WTC11 (cell line): ENCODE results near the gene THY1.

Source experiments
- CBFB ChIP-seq: sonication (generic); formaldehyde crosslinking; IDR thresholded peaks from 2 replicates; pipeline ENCODE4 v1.8.1; 2022; ENCODE audit warnings: mild to moderate bottlenecking, low read depth, missing genetic modification reagents
- CREB1 ChIP-seq: sonication (generic); formaldehyde crosslinking; IDR thresholded peaks from 2 replicates; pipeline ENCODE4 v1.8.0; 2023; ENCODE audit warnings: mild to moderate bottlenecking, missing genetic modification reagents
- ELF4 ChIP-seq: sonication (generic); formaldehyde crosslinking; IDR thresholded peaks from 2 replicates; pipeline ENCODE4 v1.8.1; 2022; ENCODE audit warnings: low read depth, mild to moderate bottlenecking, moderate library complexity, missing genetic modification reagents
- ETV6 ChIP-seq: sonication (generic); formaldehyde crosslinking; IDR thresholded peaks from 2 replicates; pipeline ENCODE4 v1.8.1; 2022; ENCODE audit warnings: mild to moderate bottlenecking, missing genetic modification reagents
- FOXK1 ChIP-seq: sonication (generic); formaldehyde crosslinking; IDR thresholded peaks from 2 replicates; pipeline ENCODE4 v1.8.0; 2022; ENCODE audit warnings: mild to moderate bottlenecking, moderate library complexity, missing genetic modification reagents
- FOXP1 ChIP-seq: sonication (generic); formaldehyde crosslinking; IDR thresholded peaks from 2 replicates; pipeline ENCODE4 v1.8.0; 2022; ENCODE audit warnings: missing genetic modification reagents, mild to moderate bottlenecking, moderate library complexity, borderline replicate concordance
- GTF2I ChIP-seq: fragments of 250-450 bp; sonication (Bioruptor Pico); conservative IDR thresholded peaks from 2 replicates; pipeline ENCODE4 v1.4.0; 2021; ENCODE audit warnings: mild to moderate bottlenecking
- NFYB ChIP-seq: sonication (generic); formaldehyde crosslinking; conservative IDR thresholded peaks from 2 replicates; pipeline ENCODE4 v1.8.0; 2022; ENCODE audit warnings: low read depth, missing genetic modification reagents
- RELA ChIP-seq: sonication (generic); formaldehyde crosslinking; IDR thresholded peaks from 2 replicates; pipeline ENCODE4 v1.8.1; 2022; ENCODE audit warnings: missing genetic modification reagents, mild to moderate bottlenecking, borderline replicate concordance
- ZNF317 ChIP-seq: sonication (generic); formaldehyde crosslinking; IDR thresholded peaks from 2 replicates; pipeline ENCODE4 v1.8.1; 2023; ENCODE audit warnings: low read depth, mild to moderate bottlenecking, moderate library complexity, missing genetic modification reagents, borderline replicate concordance
- TF ChIP-seq, protein P1 (sequence below): fragments of 200-600 bp; IDR thresholded peaks from 2 replicates; pipeline ENCODE4 v1.8.0; 2022; ENCODE audit warnings: antibody characterized with exemption
- TF ChIP-seq, protein P2 (sequence below): sonication (generic); formaldehyde crosslinking; IDR thresholded peaks from 2 replicates; pipeline ENCODE4 v1.8.0; 2022; ENCODE audit warnings: mild to moderate bottlenecking, missing genetic modification reagents

DNA sequence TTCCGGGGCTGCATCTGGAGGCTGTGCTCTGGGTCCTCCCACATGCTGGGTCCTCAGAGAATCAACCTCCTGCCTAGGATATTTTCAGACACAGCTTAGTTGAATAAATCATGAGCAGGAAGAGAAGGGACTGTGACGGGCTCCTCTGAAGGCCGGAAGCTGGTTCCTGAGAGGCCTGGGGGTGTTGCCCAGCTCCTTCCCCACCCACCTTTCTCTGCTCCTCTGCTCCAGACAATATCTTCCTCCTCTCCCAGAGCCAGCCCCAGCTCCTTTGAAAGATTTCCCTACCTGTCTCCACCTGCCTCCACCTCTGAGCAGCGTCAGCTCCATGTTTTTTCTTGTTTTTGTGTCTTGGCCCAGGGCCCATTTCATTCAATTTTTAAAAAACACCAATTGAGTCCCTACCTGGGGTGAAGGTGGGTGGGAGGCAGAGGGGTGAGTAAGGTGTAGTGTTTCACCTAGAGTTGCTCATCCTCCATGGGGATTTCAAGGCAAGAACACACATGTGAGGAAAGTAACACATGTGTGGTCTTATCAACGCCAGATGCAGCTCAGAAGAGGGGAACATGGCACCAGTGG is 24.8 kb upstream of the THY1 start:
- TF ChIP-seq FOXP1 (CRISPR knock-in tag), result no peak
- TF ChIP-seq NFYB (CRISPR knock-in tag), result no peak
- TF ChIP-seq GTF2I (CRISPR knock-in tag), result no peak
- TF ChIP-seq, protein P1, sequence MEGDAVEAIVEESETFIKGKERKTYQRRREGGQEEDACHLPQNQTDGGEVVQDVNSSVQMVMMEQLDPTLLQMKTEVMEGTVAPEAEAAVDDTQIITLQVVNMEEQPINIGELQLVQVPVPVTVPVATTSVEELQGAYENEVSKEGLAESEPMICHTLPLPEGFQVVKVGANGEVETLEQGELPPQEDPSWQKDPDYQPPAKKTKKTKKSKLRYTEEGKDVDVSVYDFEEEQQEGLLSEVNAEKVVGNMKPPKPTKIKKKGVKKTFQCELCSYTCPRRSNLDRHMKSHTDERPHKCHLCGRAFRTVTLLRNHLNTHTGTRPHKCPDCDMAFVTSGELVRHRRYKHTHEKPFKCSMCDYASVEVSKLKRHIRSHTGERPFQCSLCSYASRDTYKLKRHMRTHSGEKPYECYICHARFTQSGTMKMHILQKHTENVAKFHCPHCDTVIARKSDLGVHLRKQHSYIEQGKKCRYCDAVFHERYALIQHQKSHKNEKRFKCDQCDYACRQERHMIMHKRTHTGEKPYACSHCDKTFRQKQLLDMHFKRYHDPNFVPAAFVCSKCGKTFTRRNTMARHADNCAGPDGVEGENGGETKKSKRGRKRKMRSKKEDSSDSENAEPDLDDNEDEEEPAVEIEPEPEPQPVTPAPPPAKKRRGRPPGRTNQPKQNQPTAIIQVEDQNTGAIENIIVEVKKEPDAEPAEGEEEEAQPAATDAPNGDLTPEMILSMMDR, result no peak
- TF ChIP-seq ZNF317 (CRISPR knock-in tag), result no peak
- TF ChIP-seq, protein P2, sequence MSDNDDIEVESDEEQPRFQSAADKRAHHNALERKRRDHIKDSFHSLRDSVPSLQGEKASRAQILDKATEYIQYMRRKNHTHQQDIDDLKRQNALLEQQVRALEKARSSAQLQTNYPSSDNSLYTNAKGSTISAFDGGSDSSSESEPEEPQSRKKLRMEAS (CRISPR knock-in tag), result no peak
- no peak for TF ChIP-seq CREB1 (CRISPR knock-in tag)
- TF ChIP-seq CBFB, result no peak
- no peak for TF ChIP-seq RELA (CRISPR knock-in tag)
- no peak for TF ChIP-seq ETV6
- no peak for TF ChIP-seq FOXK1 (CRISPR knock-in tag)
- no peak for TF ChIP-seq ELF4
